Astrocyte of the spinal cord (primary cell): ENCODE results near the gene POU6F2.

Experiments
- DNase-seq: peaks from one replicate; pipeline ENCODE4 v3.0.0; 2011; ENCODE audit warnings: low read depth, low spot score
- H3K4me3 ChIP-seq: 2 replicates; pipeline ENCODE4 v1.5.1; 2011; ENCODE audit warnings: low read depth, mild to moderate bottlenecking, low read length, moderate library complexity
- CTCF ChIP-seq: IDR thresholded peaks from 2 replicates; pipeline ENCODE4 v1.5.1; 2012; ENCODE audit warnings: low read depth, mild to moderate bottlenecking, low read length, inconsistent platforms
- in situ Hi-C: cut with HindIII; loops from 2 replicates; pipeline ENCODE4 v1.10.0; 2017; ENCODE audit warnings: low sequenced_read_pairs

The POU6F2 gene

GRCh38 chr7:39088730-39089593, 111.3 kb downstream of the POU6F2 start:
- no peak overlapping the region for H3K4me3 ChIP-seq

GRCh38 chr7:39091145-39091544, 113.4 kb downstream of the POU6F2 start:
- in situ Hi-C loops = no loop called here
- TF ChIP-seq CTCF = no peak
- DNase-seq = no peak
- H3K4me3 ChIP-seq = no peak overlapping the region

More at GRCh38 chr7:39088730-39089593, 111.3 kb downstream of the POU6F2 start:
- no peak for TF ChIP-seq CTCF
- in situ Hi-C loops = no loop called here
- no peak for DNase-seq

- no peak for DNase-seq
- no peak for TF ChIP-seq CTCF
- H3K4me3 ChIP-seq = no peak overlapping the region
- in situ Hi-C loops = no loop called here
Measured at GRCh38 chr7:39091774-39092173, 114.1 kb downstream of the POU6F2 start.

DNA sequence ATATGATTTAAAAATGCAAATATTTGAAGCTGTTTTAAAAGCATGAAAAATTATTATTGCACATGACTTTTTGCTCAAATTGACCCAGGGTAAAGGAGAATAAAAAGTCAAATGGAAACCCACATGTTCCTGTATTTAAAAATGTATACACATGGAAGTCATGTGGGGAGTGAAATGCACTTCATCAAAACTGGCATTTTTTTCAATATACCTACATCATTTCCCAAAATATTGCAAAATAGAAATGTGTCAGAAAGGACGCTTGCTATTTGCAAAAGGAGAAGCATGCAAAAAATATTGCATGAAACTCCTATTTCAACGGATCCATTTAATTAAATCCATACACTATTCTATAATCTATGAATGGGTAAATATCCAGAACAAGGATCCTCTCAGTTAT, 117.0 kb downstream of the POU6F2 start:
- no peak for TF ChIP-seq CTCF
- no peak overlapping the region for H3K4me3 ChIP-seq
- in situ Hi-C loops = no loop called here
- no peak for DNase-seq

DNA sequence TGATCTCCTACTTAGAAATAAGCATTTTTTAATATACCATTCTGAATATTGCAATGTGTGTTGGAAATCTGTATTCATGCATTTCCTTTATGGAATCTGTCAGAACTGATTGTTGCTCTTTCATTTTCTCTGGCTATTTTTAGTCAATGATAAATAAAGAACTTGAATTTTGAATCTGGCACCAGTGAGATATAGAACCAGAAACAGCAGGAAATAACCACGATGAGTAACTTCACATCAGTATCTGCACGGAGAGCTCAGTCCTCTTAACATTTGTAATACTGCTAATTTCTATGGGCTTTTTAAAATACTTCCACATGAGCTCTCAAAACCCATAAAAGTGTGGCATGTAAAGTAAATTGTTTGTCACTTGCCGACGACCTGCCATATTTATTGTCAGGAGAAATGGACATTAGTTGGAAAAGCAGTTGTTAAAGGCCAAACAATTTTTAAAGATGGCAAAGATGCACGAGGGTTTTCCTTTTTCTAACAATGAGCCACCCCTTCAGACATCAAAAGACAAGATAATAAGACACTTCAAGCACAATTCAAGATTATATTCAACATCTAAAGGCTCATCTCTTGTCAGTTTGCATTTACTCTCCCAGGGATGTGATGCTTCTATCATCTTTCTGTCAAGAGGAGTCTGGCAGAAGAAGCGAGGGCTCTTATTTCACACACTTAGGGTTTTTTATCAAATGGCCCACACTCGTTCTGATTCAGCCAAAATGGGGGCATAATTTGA, 118.3 kb downstream of the POU6F2 start:
- DNase-seq = peak; percentile 8

GRCh38 chr7:39098506-39098905, 120.8 kb downstream of the POU6F2 start:
- TF ChIP-seq CTCF = no peak
- in situ Hi-C loops = no loop called here

More for the DNA sequence above, 118.3 kb downstream of the POU6F2 start:
- no peak for TF ChIP-seq CTCF
- in situ Hi-C loops = no loop called here
- H3K4me3 ChIP-seq = no peak overlapping the region

More at GRCh38 chr7:39098506-39098905, 120.8 kb downstream of the POU6F2 start:
- DNase-seq = no peak
- H3K4me3 ChIP-seq = no peak overlapping the region
